NOMO-1 treated with dmso at 0.1 percent for 144 hours (cell line): ENCODE measurements around the gene EVI5.

Source experiments
- DNase-seq: peaks from one replicate; lab custom pipeline; 2025; ENCODE audit not compliant: unreplicated experiment; lab: John Stamatoyannopoulos, UW

EVI5 gene

GRCh38 chr1:92486251-92487077 lies 298.4 kb downstream of the EVI5 start, which contains the start of gene GFI1:
Gene GFI1, minus strand, starts transcription at chr1:92486925. Its CDS starts 3,438 bp downstream, at chr1:92483487.
- DNase-seq, result peak; percentile 91

- peak; percentile 84 for DNase-seq
These were observed 299.3 kb downstream of the EVI5 start for GRCh38 chr1:92485381-92486250.

- DNase-seq, result peak; percentile 61
These were observed 300.2 kb downstream of the EVI5 start for GRCh38 chr1:92484472-92485380.

GRCh38 chr1:92483610-92484471 lies 301.1 kb downstream of the EVI5 start:
- DNase-seq, result peak; percentile 43

- no peak for DNase-seq
These were observed 302.0 kb downstream of the EVI5 start for GRCh38 chr1:92482665-92483609.

GRCh38 chr1:92481971-92482664 lies 302.8 kb downstream of the EVI5 start:
- DNase-seq, result no peak

- no peak for DNase-seq
These were observed 303.3 kb downstream of the EVI5 start for GRCh38 chr1:92481599-92481925.

- no peak for DNase-seq
These were observed 303.9 kb downstream of the EVI5 start for GRCh38 chr1:92480813-92481598.

- DNase-seq, result no peak
These were observed 304.6 kb downstream of the EVI5 start for GRCh38 chr1:92480200-92480812.

GRCh38 chr1:92479587-92479986 lies 305.3 kb downstream of the EVI5 start:
- no peak for DNase-seq

- no peak for DNase-seq
These were observed 306.5 kb downstream of the EVI5 start for GRCh38 chr1:92478393-92478792.

GRCh38 chr1:92476071-92476631 lies 308.8 kb downstream of the EVI5 start:
- no peak for DNase-seq

- DNase-seq, result no peak
These were observed 309.9 kb downstream of the EVI5 start for GRCh38 chr1:92475029-92475428.

GRCh38 chr1:92473781-92474495 lies 311.0 kb downstream of the EVI5 start:
- DNase-seq, result no peak

GRCh38 chr1:92470216-92470615 lies 314.7 kb downstream of the EVI5 start:
- no peak for DNase-seq

- DNase-seq, result no peak
These were observed 318.1 kb downstream of the EVI5 start for GRCh38 chr1:92466683-92467352.
